HuH-7.5 (cell line): Measurements from ENCODE around the gene CGAS.
"Not testable (repeated sequence)": the region's sequence is repeated elsewhere in the genome, so short reads cannot be mapped to it uniquely, and the experiment has no call there.

Experiments
- DNase-seq: peaks from one replicate; pipeline ENCODE4 v3.0.0; 2011; ENCODE audit warnings: low spot score

Gene CGAS

GRCh38 chr6:73452107-73452461, at the start of gene CGAS:
TSS of gene CGAS (minus strand) at chr6:73452297. CDS start at chr6:73452181, 116 bp downstream.
- DNase-seq, result no peak

DNA sequence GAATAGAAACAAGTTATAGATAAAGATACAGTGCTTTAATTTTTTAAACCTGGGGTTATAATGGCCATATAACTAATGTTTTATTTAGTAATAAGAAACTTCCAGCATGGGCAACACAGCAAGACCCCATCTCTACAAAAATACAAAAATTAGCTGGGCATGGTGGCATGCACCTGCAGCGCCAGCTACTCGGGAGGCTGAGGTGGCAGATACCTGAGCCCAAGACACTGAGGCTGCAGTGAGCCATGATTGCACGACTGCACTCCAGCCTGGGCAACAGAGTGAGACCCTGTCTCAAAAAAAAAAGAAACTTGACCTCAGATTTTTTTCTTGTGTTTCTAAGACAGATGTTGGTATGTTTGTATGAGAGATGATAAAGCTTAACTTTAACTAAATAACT, 45.8 kb upstream of the CGAS start:
- no peak for DNase-seq

DNA sequence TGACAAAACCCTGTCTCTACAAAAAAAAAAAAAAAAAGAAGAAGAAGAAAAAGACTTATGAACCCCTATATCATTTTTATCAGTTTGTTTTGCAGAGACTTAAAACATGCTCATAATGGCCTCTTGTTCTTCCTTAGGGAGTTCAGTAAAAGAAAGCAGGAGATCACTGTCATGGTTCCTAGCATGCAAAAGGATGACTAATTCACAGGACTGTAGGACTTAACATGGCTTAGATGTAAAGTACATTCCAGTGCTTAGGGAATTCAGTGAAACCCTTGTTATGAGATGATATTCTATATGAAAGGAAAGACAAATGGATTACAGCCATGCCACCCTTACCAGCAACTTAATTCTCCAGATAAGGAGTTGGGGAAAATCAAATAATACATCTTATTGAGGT, 39.3 kb upstream of the CGAS start:
- DNase-seq, result no peak

DNA sequence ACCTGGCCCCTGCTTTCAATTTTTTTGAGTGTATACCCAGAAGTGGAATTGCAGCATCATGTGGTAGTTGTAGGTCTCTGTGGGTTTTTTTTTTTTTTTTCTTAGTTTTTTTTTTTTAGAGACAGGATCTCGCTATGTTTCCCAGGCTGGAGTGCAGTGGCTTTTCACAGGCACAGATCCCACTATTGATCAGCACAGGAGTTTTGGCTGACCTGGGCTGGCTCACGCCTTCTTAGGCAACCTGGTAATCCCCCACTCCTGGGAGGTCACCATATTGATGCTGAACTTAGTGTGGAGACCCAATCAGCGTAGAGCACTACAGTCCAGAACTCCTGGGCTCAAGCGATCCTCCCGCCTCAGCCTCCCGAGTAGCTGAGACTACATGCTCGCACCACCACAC, 35.4 kb upstream of the CGAS start:
- DNase-seq, result no peak

- no peak for DNase-seq
These were observed 32.3 kb upstream of the CGAS start for GRCh38 chr6:73484438-73484837.

DNA sequence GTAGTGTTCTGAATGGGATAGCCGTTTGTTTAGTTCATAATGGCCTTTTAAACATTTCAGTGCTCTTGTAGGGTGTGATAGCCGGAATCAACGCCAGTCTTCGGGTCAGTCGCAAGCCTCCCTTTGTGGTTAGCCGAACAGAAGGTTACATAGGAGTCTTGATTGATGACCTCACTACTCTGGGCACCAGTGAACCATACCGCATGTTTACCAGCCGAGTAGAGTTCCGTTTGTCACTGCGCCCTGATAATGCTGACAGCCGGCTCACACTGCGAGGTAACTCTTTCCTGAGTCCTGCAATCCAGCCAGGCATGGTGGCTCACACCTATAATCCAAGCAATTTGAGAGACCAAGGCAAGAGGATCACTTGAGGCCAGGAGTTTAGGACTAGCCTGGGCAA, 29.9 kb upstream of the CGAS start:
- no peak for DNase-seq

- DNase-seq, result no peak
These were observed 25.3 kb upstream of the CGAS start for GRCh38 chr6:73477407-73477806.

DNA sequence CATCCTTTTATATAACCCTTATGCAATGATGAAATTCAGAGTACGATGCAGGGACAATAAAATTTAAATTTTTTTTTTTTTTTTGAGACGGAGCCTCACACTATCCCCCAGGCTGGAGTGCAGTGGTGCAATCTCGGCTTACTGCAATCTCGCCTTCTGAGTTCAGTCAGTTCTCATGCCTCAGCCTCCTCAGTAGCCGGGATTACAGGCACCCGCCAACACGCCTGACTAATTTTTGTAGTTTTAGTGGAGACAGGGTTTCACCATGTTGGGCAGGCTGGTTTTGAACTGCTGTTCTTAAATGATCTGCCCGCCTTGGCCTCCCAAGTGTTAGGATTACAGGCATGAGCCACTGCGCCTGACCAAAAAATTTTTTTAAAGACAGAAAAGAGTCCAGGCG, 24.6 kb upstream of the CGAS start:
- DNase-seq, result no peak

GRCh38 chr6:73471686-73472290, 19.7 kb upstream of the CGAS start:
- DNase-seq, result no peak

DNA sequence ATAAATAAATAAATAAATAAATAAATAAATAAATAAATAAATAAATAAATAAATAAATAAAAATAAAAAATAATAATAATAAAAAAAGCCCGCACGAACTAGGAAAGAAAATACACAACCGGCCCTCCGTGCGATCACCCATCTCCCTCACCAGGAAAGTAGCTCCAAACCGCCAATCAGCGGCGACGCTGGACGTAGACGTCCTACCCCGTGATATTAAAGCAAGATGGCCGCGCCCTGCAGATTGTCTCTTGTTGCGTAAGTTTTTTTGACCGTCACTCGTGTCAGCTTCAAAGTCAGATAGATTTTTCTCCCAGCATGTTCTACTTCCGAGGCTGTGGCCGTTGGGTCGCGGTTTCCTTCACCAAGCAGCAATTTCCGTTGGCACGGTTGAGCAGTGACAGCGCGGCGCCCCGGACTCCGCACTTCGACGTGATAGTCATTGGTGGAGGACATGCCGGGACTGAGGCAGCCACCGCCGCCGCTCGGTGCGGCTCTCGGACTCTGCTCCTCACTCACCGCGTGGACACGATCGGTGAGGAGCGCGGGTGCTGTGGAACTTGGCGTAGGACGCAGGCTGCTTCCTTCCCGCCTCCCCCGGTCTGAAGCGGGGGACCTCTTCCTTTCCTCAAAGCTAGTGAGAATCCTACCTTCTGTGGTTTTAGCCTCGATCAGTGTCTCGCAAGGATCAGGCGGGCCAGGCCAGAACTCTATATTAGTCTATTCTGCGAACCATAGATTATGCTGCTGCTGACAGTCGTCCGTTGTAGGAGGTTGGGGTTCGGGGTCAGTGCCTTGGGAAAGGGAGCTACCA, 9.6 kb upstream of the CGAS start, which contains the start of gene MTO1:
TSS of gene MTO1 (plus strand) at position 201 of the 814 bp plus-strand sequence. CDS start at position 319, 118 bp downstream.
- DNase-seq, result peak; percentile 81

DNA sequence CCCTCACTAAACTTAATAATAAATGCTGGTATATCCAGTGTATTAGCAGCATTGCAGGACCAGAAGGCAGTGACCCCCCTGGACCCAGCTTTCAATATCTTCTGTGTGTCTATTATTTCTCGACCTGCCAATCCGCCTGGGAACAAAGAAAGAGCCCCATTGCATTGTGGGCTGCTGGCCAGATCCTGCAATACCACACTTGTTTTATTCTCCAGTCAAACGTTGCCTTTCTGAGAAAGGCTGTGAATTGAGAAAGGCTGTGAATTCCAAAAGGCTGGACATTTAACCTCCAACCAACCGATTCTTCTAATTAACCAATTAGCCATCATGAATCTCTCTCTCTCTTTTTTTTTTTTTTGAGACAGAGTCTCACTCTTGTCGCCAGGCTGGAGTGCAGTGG, 8.0 kb upstream of the CGAS start:
- DNase-seq, result no peak

- not testable (repeated sequence) for DNase-seq
These were observed 7.4 kb upstream of the CGAS start for GRCh38 chr6:73459474-73459873.

- no peak for DNase-seq
These were observed 4.0 kb upstream of the CGAS start for GRCh38 chr6:73455865-73456629.

- no peak for DNase-seq
These were observed 632 bp downstream of the CGAS start for GRCh38 chr6:73451223-73452106.

DNA sequence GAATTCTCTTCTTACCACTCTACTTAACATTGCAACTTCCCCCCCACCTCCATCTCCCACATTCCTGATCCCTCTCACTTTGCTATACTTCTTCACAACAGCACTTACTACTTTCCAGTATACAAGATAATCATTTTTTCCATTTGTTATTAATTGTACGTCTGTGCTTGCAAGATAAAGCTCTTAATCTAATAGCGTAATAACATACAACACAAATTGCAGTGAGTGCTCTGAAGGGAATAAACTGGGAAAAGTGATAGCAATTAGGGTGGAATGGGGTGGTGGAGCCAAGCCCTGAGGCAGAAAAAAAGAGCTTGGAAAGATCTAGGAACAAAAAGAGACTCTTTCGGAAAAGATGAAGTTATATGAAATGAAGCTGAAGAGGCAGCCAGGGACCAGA, 8.5 kb downstream of the CGAS start:
- DNase-seq, result no peak

GRCh38 chr6:73435236-73435635, 16.9 kb downstream of the CGAS start:
- DNase-seq, result no peak

- no peak for DNase-seq
These were observed 30.6 kb downstream of the CGAS start for GRCh38 chr6:73421534-73421933.

DNA sequence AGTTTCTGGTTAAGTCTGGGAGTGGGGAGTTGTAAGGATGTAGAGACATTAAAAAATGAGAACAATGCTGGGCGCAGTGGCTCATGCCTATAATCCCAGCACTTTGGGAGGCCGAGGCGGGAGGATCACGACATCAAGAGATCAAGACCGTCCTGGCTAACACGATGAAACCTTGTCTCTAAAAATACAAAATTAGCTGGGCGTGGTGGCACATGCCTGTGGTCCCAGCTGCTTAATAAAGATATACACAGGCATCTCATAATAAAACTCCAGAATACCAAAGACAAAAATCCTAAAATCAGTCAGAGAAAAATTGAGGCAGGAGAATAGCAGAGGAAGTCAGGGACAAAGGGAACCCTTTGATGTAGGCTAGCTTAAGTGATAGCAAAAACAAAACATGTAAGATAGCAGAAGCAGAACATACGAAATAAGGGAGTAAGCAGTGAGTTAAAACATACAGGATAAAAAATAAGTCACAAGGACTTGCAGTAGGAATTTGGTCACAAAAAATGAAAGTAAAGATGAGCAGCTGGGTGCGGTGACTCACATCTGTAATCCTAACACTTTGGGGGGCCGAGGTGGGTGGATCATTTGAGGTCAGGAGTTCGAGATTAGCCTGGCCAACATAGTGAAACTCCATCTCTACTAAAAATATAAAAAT, 33.9 kb downstream of the CGAS start:
- no peak for DNase-seq

GRCh38 chr6:73413102-73413501, 39.0 kb downstream of the CGAS start:
- DNase-seq, result no peak

- DNase-seq, result no peak
These were observed 42.7 kb downstream of the CGAS start for GRCh38 chr6:73409395-73409794.

DNA sequence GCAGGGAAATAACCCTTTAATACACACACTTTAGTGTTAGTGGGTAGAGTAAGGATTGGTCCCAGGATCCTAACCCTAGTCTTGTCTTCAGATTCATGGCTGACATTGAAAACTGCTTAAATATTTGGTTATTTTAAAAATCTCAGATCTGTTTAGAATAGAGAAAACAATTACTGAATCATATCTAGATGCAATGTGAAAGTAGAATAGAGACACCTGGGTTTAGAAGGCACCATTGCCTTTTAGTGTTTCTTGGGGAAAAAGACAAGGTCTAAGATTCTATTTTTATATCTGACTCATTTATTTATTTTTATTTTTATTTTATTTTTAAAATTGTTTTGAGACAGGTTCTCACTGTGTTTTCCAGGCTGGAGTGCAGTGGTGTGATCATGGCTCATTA, 51.4 kb downstream of the CGAS start:
- no peak for DNase-seq
